Right lobe of liver (tissue), 4 donors: ENCODE results near the gene NFYC.

ENCODE experiments used
- CTCF ChIP-seq, 4 donors: fragments of 200-600 bp in 3 of 4; fragments of 450-650 bp in 1 of 4; IDR thresholded peaks; one replicate each; pipeline versions ENCODE4 v1.5.1 to v1.8.0; 2016 to 2022; ENCODE audit warnings: antibody characterized with exemption in 4 of 4, mild to moderate bottlenecking in 2 of 4
- POLR2A ChIP-seq: fragments of 450-650 bp; IDR thresholded peaks from one replicate; pipeline ENCODE4 v1.6.1; 2017; ENCODE audit warnings: antibody characterized with exemption, mild to moderate bottlenecking
- donor health status: DM: no; HTN: no; CAD: no.
- donor health status: DM: no; HTN: no; CAD: no.
- donor health status: DM: no; HTN: yes; CAD: no.

- no peak for TF ChIP-seq POLR2A
- no peak for TF ChIP-seq CTCF (IDR thresholded peaks at IDR 0.05)
Observed at GRCh38 chr1:40785446-40785845, 93.9 kb downstream of the NFYC start.
